Measurements from ENCODE around the gene MPG. TPM values are rescaled to one million over a fixed set of nuclear protein-coding genes. Genes with fewer than 3 reads are reported as not detected.

MPG gene
- total RNA-seq, 4 donors from 2014 or later: 75.0 to 124 (median 83.0) TPM

- Histone ChIP-seq H3K27ac (peak overlapping the region in 2 of 4 donors; percentile 53 to 73), H3K27me3 (no peaks in the 10 kb centered on the region), H3K4me1 (peaks cover 17 to 26% of the 10 kb centered on the region in 2 donors), H3K4me3 (no peak overlapping the region), H3K9me3 (no peaks in the 10 kb centered on the region), H3K36me3 (peaks cover 0 to 60% of the 10 kb centered on the region in 2 donors)
- intact Hi-C loops (cut with DNase I; ENCODE audit: low total_unique reads) (no loop called here), in situ Hi-C loops (cut with MboI; ENCODE audit: low sequenced_read_pairs in 4 of 4) (no loop called here)
- TF ChIP-seq, protein P1, sequence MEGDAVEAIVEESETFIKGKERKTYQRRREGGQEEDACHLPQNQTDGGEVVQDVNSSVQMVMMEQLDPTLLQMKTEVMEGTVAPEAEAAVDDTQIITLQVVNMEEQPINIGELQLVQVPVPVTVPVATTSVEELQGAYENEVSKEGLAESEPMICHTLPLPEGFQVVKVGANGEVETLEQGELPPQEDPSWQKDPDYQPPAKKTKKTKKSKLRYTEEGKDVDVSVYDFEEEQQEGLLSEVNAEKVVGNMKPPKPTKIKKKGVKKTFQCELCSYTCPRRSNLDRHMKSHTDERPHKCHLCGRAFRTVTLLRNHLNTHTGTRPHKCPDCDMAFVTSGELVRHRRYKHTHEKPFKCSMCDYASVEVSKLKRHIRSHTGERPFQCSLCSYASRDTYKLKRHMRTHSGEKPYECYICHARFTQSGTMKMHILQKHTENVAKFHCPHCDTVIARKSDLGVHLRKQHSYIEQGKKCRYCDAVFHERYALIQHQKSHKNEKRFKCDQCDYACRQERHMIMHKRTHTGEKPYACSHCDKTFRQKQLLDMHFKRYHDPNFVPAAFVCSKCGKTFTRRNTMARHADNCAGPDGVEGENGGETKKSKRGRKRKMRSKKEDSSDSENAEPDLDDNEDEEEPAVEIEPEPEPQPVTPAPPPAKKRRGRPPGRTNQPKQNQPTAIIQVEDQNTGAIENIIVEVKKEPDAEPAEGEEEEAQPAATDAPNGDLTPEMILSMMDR (IDR thresholded peaks at IDR 0.05 in 4 of 5, conservative IDR thresholded peaks at IDR 0.05 in 1 of 5): no peak
- DNase-seq: no peak
- no peak for ATAC-seq
Observed at GRCh38 chr16:62968-63391, 15.0 kb upstream of the MPG start.

DNA sequence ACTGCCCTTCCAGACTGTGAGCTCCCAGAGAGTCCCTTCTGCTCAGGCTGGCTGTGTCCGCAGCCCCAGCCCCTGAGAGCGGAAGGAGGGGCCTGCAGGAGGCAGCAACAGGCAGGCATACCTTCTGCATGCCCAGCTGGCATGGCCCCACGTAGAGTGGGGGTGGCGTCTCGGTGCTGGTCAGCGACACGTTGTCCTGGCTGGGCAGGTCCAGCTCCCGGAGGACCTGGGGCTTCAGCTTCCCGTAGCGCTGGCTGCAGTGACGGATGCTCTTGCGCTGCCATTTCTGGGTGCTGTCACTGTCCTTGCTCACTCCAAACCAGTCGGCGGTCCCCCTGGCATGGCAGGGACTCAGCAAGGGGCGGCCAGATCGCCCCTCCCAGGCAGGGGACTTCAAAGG is 14.6 kb upstream of the MPG start:
- peak overlapping the region; percentile 14 to 73 (median 50) for H3K27ac ChIP-seq
- TF ChIP-seq POLR2A (IDR thresholded peaks at IDR 0.05): no peak
- TF ChIP-seq, protein P1 (IDR thresholded peaks at IDR 0.05 in 4 of 5, conservative IDR thresholded peaks at IDR 0.05 in 1 of 5): no peak
- in situ Hi-C loops (cut with MboI; ENCODE audit: low sequenced_read_pairs in 4 of 4) (no loop called here), intact Hi-C loops (cut with DNase I; ENCODE audit: low total_unique reads) (no loop called here)
- no peaks in the 10 kb centered on the region for H3K27me3 ChIP-seq
- ATAC-seq: no peak
- no peak overlapping the region for H3K4me3 ChIP-seq
- no peaks in the 10 kb centered on the region for H3K9me3 ChIP-seq
- H3K36me3 ChIP-seq: peaks cover 0 to 55% of the 10 kb centered on the region in 2 donors
- no peak for DNase-seq
- peaks cover 19 to 26% of the 10 kb centered on the region in 2 donors for H3K4me1 ChIP-seq

DNA sequence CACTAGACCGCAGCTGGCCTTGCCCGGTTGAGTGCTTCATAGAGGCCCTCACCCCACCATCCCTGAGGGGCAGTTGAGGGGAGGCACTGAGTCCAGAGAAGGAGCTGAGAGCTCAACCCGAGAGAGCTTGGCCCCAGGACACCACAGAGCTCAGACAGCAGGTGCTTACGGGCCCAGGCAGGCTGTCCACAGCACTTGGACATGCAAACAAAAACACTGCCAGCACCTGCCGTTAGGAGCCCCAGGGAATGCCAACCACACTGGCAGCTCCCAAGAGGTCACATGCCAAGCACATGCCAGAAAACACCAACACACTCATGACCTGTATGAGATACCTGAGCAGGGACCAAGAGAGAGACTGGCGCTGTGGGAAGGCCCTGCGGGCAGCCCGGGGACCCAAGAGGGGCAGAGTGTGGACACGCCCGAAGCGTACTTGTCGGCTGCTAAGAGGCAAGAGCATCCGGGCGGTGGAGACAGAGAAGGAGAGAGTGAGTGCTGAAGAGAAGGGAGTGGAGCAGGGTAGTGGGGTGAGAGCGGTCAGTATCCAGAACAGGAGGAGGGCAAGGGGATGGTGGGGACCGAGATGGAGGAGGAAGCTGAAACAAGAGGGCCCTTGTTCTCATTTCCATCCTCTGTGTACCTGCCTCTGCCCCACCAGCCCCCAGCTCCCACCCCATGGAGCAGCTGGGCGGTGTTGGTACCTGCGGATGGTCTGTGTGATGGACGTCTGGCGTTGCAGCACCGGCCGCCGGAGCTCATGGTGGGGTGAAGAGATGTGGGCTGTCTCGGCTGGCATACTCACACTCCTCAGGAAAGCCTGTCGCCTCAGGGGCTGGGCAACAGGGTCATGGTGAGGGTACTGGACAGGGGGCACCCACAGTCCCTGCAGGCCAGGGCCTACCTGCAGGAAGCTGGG is 13.8 kb upstream of the MPG start:
- peak overlapping the region; percentile 14 to 73 (median 50) for H3K27ac ChIP-seq
- peak; percentile 64 to 81 for DNase-seq
- ATAC-seq: peak; percentile 60 to 70
- no peaks in the 10 kb centered on the region for H3K27me3 ChIP-seq
- intact Hi-C loops (cut with DNase I; ENCODE audit: low total_unique reads) (no loop called here), in situ Hi-C loops (cut with MboI; ENCODE audit: low sequenced_read_pairs in 4 of 4) (no loop called here)
- peaks cover 0 to 48% of the 10 kb centered on the region in 2 donors for H3K36me3 ChIP-seq
- no peaks in the 10 kb centered on the region for H3K9me3 ChIP-seq
- peaks cover 23 to 26% of the 10 kb centered on the region in 2 donors for H3K4me1 ChIP-seq
- no peak overlapping the region for H3K4me3 ChIP-seq
- TF ChIP-seq, protein P1 (IDR thresholded peaks at IDR 0.05 in 4 of 5, conservative IDR thresholded peaks at IDR 0.05 in 1 of 5): no peak
- no peak for TF ChIP-seq POLR2A (IDR thresholded peaks at IDR 0.05)

- H3K9me3 ChIP-seq: no peaks in the 10 kb centered on the region
- no peak overlapping the region for H3K4me3 ChIP-seq
- H3K27ac ChIP-seq: peak overlapping the region in 2 of 4 donors; percentile 47 to 53
- DNase-seq (no peak), ATAC-seq (no peak)
- in situ Hi-C loops (cut with MboI; ENCODE audit: low sequenced_read_pairs in 4 of 4) (no loop called here), intact Hi-C loops (cut with DNase I; ENCODE audit: low total_unique reads) (loop anchor here (1.0 kb wide), 1 partner anchor 32 kb away; no protein-coding TSS in a partner anchor)
- H3K27me3 ChIP-seq: no peaks in the 10 kb centered on the region
- no peak for TF ChIP-seq POLR2A (IDR thresholded peaks at IDR 0.05)
- TF ChIP-seq, protein P1 (IDR thresholded peaks at IDR 0.05 in 4 of 5, conservative IDR thresholded peaks at IDR 0.05 in 1 of 5): no peak
- H3K4me1 ChIP-seq: peaks cover 26 to 28% of the 10 kb centered on the region in 2 donors
- H3K36me3 ChIP-seq: peaks cover 0 to 43% of the 10 kb centered on the region in 2 donors
Observed at GRCh38 chr16:64914-65255, 13.1 kb upstream of the MPG start.
